Measurements from ENCODE around the gene HDAC1. TPM values are rescaled to one million over a fixed set of nuclear protein-coding genes. Genes with fewer than 3 reads are reported as not detected.
"Not testable (repeated sequence)": the region's sequence is repeated elsewhere in the genome, so short reads cannot be mapped to it uniquely, and the experiment has no call there.

The HDAC1 gene
- polyA plus RNA-seq, 1 experiment = 185 TPM

DNA sequence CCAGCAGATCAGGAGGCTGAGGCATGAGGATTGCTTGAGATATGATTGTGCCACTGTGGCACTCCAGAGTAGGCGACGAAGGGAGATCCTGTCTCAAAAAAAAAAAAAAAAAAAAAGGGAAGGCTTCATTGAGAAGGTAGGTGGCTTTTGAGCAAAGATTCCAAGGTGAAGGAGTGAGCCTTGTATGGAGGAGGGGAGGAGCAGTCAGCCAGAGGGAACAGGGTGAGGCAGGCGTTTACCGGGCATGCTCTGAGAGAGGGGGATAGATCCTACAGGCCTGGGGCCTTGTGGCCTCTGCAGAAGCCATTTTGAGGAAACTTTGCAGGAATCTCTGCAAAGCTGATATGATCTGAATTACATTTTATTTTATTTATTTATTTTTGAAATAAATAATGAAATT lies 5.1 kb upstream of the HDAC1 start:
- Histone ChIP-seq H3K36me3 (ENCODE audit: control insufficient read depth, insufficient read depth, low read length) (no peaks in the 10 kb centered on the region), H3K4me3 (ENCODE audit: low read depth, low read length) (no peak overlapping the region), H3K27me3 (ENCODE audit: control insufficient read depth, insufficient read depth, low read length) (no peaks in the 10 kb centered on the region)
- ChIA-PET CTCF (no interaction called here), POLR2A (no interaction called here)
- no peak for DNase-seq (ENCODE audit: low read depth)
- TF ChIP-seq, protein P1, sequence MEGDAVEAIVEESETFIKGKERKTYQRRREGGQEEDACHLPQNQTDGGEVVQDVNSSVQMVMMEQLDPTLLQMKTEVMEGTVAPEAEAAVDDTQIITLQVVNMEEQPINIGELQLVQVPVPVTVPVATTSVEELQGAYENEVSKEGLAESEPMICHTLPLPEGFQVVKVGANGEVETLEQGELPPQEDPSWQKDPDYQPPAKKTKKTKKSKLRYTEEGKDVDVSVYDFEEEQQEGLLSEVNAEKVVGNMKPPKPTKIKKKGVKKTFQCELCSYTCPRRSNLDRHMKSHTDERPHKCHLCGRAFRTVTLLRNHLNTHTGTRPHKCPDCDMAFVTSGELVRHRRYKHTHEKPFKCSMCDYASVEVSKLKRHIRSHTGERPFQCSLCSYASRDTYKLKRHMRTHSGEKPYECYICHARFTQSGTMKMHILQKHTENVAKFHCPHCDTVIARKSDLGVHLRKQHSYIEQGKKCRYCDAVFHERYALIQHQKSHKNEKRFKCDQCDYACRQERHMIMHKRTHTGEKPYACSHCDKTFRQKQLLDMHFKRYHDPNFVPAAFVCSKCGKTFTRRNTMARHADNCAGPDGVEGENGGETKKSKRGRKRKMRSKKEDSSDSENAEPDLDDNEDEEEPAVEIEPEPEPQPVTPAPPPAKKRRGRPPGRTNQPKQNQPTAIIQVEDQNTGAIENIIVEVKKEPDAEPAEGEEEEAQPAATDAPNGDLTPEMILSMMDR (IDR thresholded peaks at IDR 0.05; ENCODE audit: insufficient read depth, low read depth, low read length) = no peak

- TF ChIP-seq, protein P1 (IDR thresholded peaks at IDR 0.05; ENCODE audit: insufficient read depth, low read depth, low read length) = no peak
- H3K4me3 ChIP-seq (ENCODE audit: low read depth, low read length) = no peak overlapping the region
- no peaks in the 10 kb centered on the region for H3K36me3 ChIP-seq (ENCODE audit: control insufficient read depth, insufficient read depth, low read length)
- CTCF ChIA-PET = interaction anchor here (1.6 kb wide), 1 partner anchor 9 kb away, joined by 6 read pairs; no protein-coding TSS in a partner anchor
- POLR2A ChIA-PET = no interaction called here
- no peak for DNase-seq (ENCODE audit: low read depth)
- no peaks in the 10 kb centered on the region for H3K27me3 ChIP-seq (ENCODE audit: control insufficient read depth, insufficient read depth, low read length)
Measured at GRCh38 chr1:32289256-32289655, 2.6 kb upstream of the HDAC1 start.

GRCh38 chr1:32291145-32291707 lies 657 bp upstream of the HDAC1 start:
- no peaks in the 10 kb centered on the region; the same call in 1 of the 2 replicates for H3K36me3 ChIP-seq (ENCODE audit: control insufficient read depth, insufficient read depth, low read length)
- POLR2A ChIA-PET = interaction anchor here (0.6 kb wide), 2 partner anchors 43 to 81 kb away, joined by 3 read pairs; no protein-coding TSS in a partner anchor
- CTCF ChIA-PET = interaction anchor here (0.6 to 1.5 kb wide), 5 partner anchors 25 to 91 kb away, joined by 3 to 5 read pairs (median 4); partner anchors contain the start of gene CCDC28B
- no peaks in the 10 kb centered on the region for H3K27me3 ChIP-seq (ENCODE audit: control insufficient read depth, insufficient read depth, low read length)
- TF ChIP-seq, protein P1 (IDR thresholded peaks at IDR 0.05; ENCODE audit: insufficient read depth, low read depth, low read length) = no peak
- peak overlapping the region; percentile 97 for H3K4me3 ChIP-seq (ENCODE audit: low read depth, low read length)
- DNase-seq (ENCODE audit: low read depth) = no peak

DNA sequence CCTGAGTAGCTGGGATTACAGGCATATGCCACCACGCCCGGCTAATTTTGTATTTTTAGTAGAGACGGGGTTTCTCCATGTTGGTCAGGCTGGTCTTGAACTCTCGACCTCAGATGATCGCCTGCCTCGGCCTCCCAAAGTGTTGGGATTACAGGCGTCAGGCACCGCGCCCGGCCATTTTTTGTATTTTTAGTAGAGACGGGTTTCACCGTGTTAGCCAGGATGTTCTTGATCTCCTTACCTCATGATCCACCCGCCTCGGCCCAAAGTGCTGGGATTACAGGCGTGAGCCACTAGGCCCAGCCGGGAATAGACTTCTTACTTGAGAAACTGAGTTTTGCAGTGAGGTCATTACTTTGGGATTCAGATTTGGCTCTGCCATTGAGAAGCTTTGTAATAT lies 6.3 kb downstream of the HDAC1 start:
- H3K4me3 ChIP-seq (ENCODE audit: low read depth, low read length); DNase-seq (ENCODE audit: low read depth); CTCF ChIA-PET; H3K36me3 ChIP-seq (ENCODE audit: control insufficient read depth, insufficient read depth, low read length); H3K27me3 ChIP-seq (ENCODE audit: control insufficient read depth, insufficient read depth, low read length); POLR2A ChIA-PET: not testable (repeated sequence)

GRCh38 chr1:32299327-32299726 lies 7.4 kb downstream of the HDAC1 start:
- Histone ChIP-seq H3K27me3 (ENCODE audit: control insufficient read depth, insufficient read depth, low read length) (no peaks in the 10 kb centered on the region), H3K36me3 (ENCODE audit: control insufficient read depth, insufficient read depth, low read length) (peaks cover 9% of the 10 kb centered on the region), H3K4me3 (ENCODE audit: low read depth, low read length) (no peak overlapping the region)
- ChIA-PET POLR2A (no interaction called here), CTCF (interaction anchor here (1.4 kb wide), 1 partner anchor 17 kb away, joined by 3 read pairs; no protein-coding TSS in a partner anchor)
- no peak for DNase-seq (ENCODE audit: low read depth)
- TF ChIP-seq, protein P1 (IDR thresholded peaks at IDR 0.05; ENCODE audit: insufficient read depth, low read depth, low read length) = no peak

DNA sequence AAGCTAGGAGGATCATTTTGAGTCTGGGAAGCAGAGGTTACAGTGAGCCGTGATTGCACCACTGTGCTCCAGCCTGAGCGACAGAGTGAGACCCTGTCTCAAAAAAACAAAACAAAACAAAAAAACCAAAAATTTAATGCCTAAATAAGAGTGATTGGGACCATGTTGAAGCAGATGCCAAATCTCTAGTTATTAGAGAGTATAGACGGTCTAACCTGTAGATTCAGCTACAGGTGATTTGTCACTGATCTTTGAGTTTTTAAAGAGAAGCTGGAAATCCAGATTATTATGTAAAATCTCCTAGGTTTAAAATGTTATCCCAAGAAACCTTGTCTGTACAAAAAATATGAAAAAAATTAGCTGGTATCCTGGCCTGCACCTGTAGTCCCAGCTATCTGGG lies 11.5 kb downstream of the HDAC1 start:
- TF ChIP-seq, protein P1 (IDR thresholded peaks at IDR 0.05; ENCODE audit: insufficient read depth, low read depth, low read length) = no peak
- ChIA-PET CTCF (interaction anchor here (0.8 to 2.6 kb wide), 3 partner anchors 33 to 88 kb away, joined by 3 to 7 read pairs (median 3); partner anchors contain the start of genes FAM167B and MARCKSL1), POLR2A (no interaction called here)
- DNase-seq (ENCODE audit: low read depth) = no peak
- Histone ChIP-seq H3K36me3 (ENCODE audit: control insufficient read depth, insufficient read depth, low read length) (peaks cover 9% of the 10 kb centered on the region), H3K4me3 (ENCODE audit: low read depth, low read length) (no peak overlapping the region), H3K27me3 (ENCODE audit: control insufficient read depth, insufficient read depth, low read length) (no peaks in the 10 kb centered on the region)
